A673 (cell line): ENCODE data around the gene ISG15. TPM values are rescaled to one million over a fixed set of nuclear protein-coding genes. Genes with fewer than 3 reads are reported as not detected.

Experiments used
- BruUV-seq: library from RNA; stranded (reverse); fragments of 400-500 nt; replicated peaks from 2 replicates; lab custom pipeline; 2021; lab: Mats Ljungman, UMichigan
- CTCF ChIA-PET: fragments of 300-600 bp; sonication (Branson Sonifier 250); formaldehyde crosslinking; loops from one replicate; lab custom pipeline; 2022; ENCODE audit warnings: antibody characterized with exemption; lab: Charles Lee
- POLR2A ChIA-PET: fragments of 300-600 bp; sonication (Branson Sonifier 250); formaldehyde crosslinking; loops from one replicate; lab custom pipeline; 2022; ENCODE audit warnings: antibody characterized with exemption; ENCODE audit not compliant: low non-redundant PET; lab: Charles Lee
- DNase-seq: peaks from one replicate; pipeline ENCODE4 v3.0.0-alpha.2; 2015; ENCODE audit warnings: low spot score
- H3K27ac ChIP-seq: fragments of 200-600 bp; sonication (generic); 2 replicates; pipeline ENCODE4 v1.5.1; 2016; ENCODE audit warnings: mixed run types, low read depth, mild to moderate bottlenecking, mixed read lengths, antibody characterized with exemption, low read length; ENCODE audit not compliant: poor library complexity, severe bottlenecking
- H3K27me3 ChIP-seq: fragments of 200-600 bp; sonication (generic); replicated peaks from 2 replicates; pipeline ENCODE4 v1.6.1; 2017; ENCODE audit warnings: mixed run types, low read depth, mild to moderate bottlenecking, mixed read lengths, antibody characterized with exemption, low read length; ENCODE audit not compliant: insufficient read depth, poor library complexity
- H3K36me3 ChIP-seq: fragments of 200-600 bp; sonication (generic); 2 replicates; pipeline ENCODE4 v1.6.1; 2016; ENCODE audit warnings: mixed run types, mild to moderate bottlenecking, mixed read lengths, antibody characterized with exemption, low read length; ENCODE audit not compliant: insufficient read depth, poor library complexity, severe bottlenecking
- H3K4me1 ChIP-seq: fragments of 200-600 bp; sonication (generic); 2 replicates; pipeline ENCODE4 v1.6.1; 2017; ENCODE audit warnings: mixed run types, mild to moderate bottlenecking, mixed read lengths, antibody characterized with exemption, low read length; ENCODE audit not compliant: insufficient read depth, poor library complexity, severe bottlenecking
- H3K4me3 ChIP-seq: fragments of 200-600 bp; sonication (generic); 2 replicates; pipeline ENCODE4 v1.5.1; 2016; ENCODE audit warnings: low read depth, mixed run types, mild to moderate bottlenecking, mixed read lengths, low read length; ENCODE audit not compliant: poor library complexity, severe bottlenecking
- H3K9me3 ChIP-seq: fragments of 200-600 bp; sonication (generic); 2 replicates; pipeline ENCODE4 v1.6.1; 2016; ENCODE audit warnings: mixed run types, low read depth, mild to moderate bottlenecking, mixed read lengths, antibody characterized with exemption, low read length; ENCODE audit not compliant: poor library complexity, severe bottlenecking
- CTCF ChIP-seq: fragments of 300-800, 200-600 bp; sonication (generic); conservative IDR thresholded peaks from 2 replicates; pipeline ENCODE4 v1.5.1; 2017; ENCODE audit warnings: low read depth, mild to moderate bottlenecking, antibody characterized with exemption, low read length, moderate library complexity, mixed read lengths
- EZH2 ChIP-seq: fragments of 200-600 bp; sonication (generic); IDR thresholded peaks from 2 replicates; pipeline ENCODE4 v1.6.1; 2017; ENCODE audit warnings: borderline replicate concordance, low read depth, mild to moderate bottlenecking, mixed read lengths, antibody characterized with exemption, low read length; ENCODE audit not compliant: poor library complexity, severe bottlenecking
- intact Hi-C: fragments of 100-400 bp; cut with micrococcal nuclease; formaldehyde crosslinking; loops from one replicate; pipeline ENCODE4 v1.10.0; 2022; ENCODE audit not compliant: unreplicated experiment
- total RNA-seq: library from RNA; stranded (reverse); gene quantifications from 2 replicates; pipeline ENCODE4 v1.2.3, GENCODE V29; 2021

Gene ISG15
- total RNA-seq, 1 experiment from 2014 or later = 45.3 TPM

GRCh38 chr1:995665-996633, 17.3 kb upstream of the ISG15 start:
- DNase-seq = no peak
- Histone ChIP-seq H3K36me3 (no peaks in the 10 kb centered on the region), H3K27me3 (no peaks in the 10 kb centered on the region), H3K4me1 (peaks cover 5% of the 10 kb centered on the region), H3K4me3 (no peak overlapping the region), H3K9me3 (peaks cover 3% of the 10 kb centered on the region), H3K27ac (no peak overlapping the region)
- no peak for TF ChIP-seq EZH2
- TF ChIP-seq CTCF = no peak
- no TSS peak for BruUV-seq
- intact Hi-C loops = no loop called here
- ChIA-PET POLR2A (no interaction called here), CTCF (no interaction called here)

- intact Hi-C loops = no loop called here
- Histone ChIP-seq H3K4me3 (no peak overlapping the region), H3K9me3 (peaks cover under 1% of the 10 kb centered on the region), H3K27ac (no peak overlapping the region), H3K36me3 (no peaks in the 10 kb centered on the region), H3K27me3 (no peaks in the 10 kb centered on the region), H3K4me1 (peaks cover 12% of the 10 kb centered on the region)
- no peak for DNase-seq
- POLR2A ChIA-PET = no interaction called here
- CTCF ChIA-PET = no interaction called here
- TF ChIP-seq EZH2 (no peak), CTCF (no peak)
- no TSS peak for BruUV-seq
These were observed 16.2 kb upstream of the ISG15 start for GRCh38 chr1:996851-997712.

GRCh38 chr1:997713-997992, 15.6 kb upstream of the ISG15 start:
- Histone ChIP-seq H3K4me3 (no peak overlapping the region), H3K4me1 (peaks cover 12% of the 10 kb centered on the region), H3K27me3 (no peaks in the 10 kb centered on the region), H3K9me3 (no peaks in the 10 kb centered on the region), H3K27ac (no peak overlapping the region), H3K36me3 (no peaks in the 10 kb centered on the region)
- TF ChIP-seq CTCF (no peak), EZH2 (no peak)
- DNase-seq = no peak
- intact Hi-C loops = no loop called here
- POLR2A ChIA-PET = no interaction called here
- BruUV-seq = no TSS peak
- CTCF ChIA-PET = no interaction called here
